CD14-positive monocyte (primary cell): ENCODE data around the gene STEEP1. TPM values are rescaled to one million over a fixed set of nuclear protein-coding genes. Genes with fewer than 3 reads are reported as not detected.
"Not testable (repeated sequence)": the region's sequence is repeated elsewhere in the genome, so short reads cannot be mapped to it uniquely, and the experiment has no call there.

ENCODE experiments used
- DNase-seq, 3 donors: peaks; one replicate each; pipeline ENCODE4 v3.0.0-alpha.2; 2011 to 2022
- H2AFZ ChIP-seq: 2 replicates; pipeline ENCODE4 v1.6.0; 2012; ENCODE audit warnings: mild to moderate bottlenecking, low read depth, low read length, inconsistent platforms; ENCODE audit not compliant: insufficient read depth, poor library complexity, severe bottlenecking
- H3K27ac ChIP-seq, 2 donors: 1 replicate in 1 of 2; 2 replicates in 1 of 2; pipeline ENCODE4 v1.5.1; 2012 to 2013; ENCODE audit warnings: low read length in 2 of 2, control low read depth in 1 of 2, inconsistent platforms in 1 of 2, low read depth in 1 of 2, mild to moderate bottlenecking in 1 of 2
- H3K27me3 ChIP-seq, 2 donors: one replicate each; pipeline versions ENCODE4 v1.6.0 to v1.6.1; 2011 to 2013; ENCODE audit warnings: low read length in 2 of 2; ENCODE audit not compliant: control insufficient read depth in 2 of 2, insufficient read depth in 2 of 2
- H3K36me3 ChIP-seq, 2 donors: replicated peaks in 1 of 2; 1 replicate in 1 of 2; 2 replicates in 1 of 2; pipeline versions ENCODE4 v1.5.1 to v1.6.1; 2012 to 2013; ENCODE audit warnings: low read length in 2 of 2, control low read depth in 1 of 2, inconsistent platforms in 1 of 2, mild to moderate bottlenecking in 1 of 2; ENCODE audit not compliant: insufficient read depth in 2 of 2, control insufficient read depth in 1 of 2
- H3K4me1 ChIP-seq, 2 donors: 1 replicate in 1 of 2; 2 replicates in 1 of 2; pipeline versions ENCODE4 v1.5.1 to v1.6.1; 2012 to 2013; ENCODE audit warnings: low read length in 2 of 2, control low read depth in 1 of 2, inconsistent platforms in 1 of 2, mild to moderate bottlenecking in 1 of 2, moderate library complexity in 1 of 2; ENCODE audit not compliant: insufficient read depth in 2 of 2, control insufficient read depth in 1 of 2
- H3K4me2 ChIP-seq: replicated peaks from 2 replicates; pipeline ENCODE3; 2012; ENCODE audit warnings: low read length, moderate library complexity, mild to moderate bottlenecking; ENCODE audit not compliant: poor library complexity, severe bottlenecking; ENCODE audit errors: extremely low read depth
- H3K4me3 ChIP-seq, 3 experiments: fragments of 200-600 bp in 1 of 3; sonication (generic) in 1 of 3; replicated peaks in 1 of 3; 1 replicate in 2 of 3; 2 replicates in 1 of 3; pipeline ENCODE4 v1.5.1; 2011 to 2013; ENCODE audit warnings: low read length in 3 of 3, mild to moderate bottlenecking in 3 of 3, control low read depth in 2 of 3, low read depth in 2 of 3, inconsistent platforms in 1 of 3, moderate library complexity in 1 of 3
- H3K79me2 ChIP-seq: 2 replicates; pipeline ENCODE4 v1.6.0; 2012; ENCODE audit warnings: mild to moderate bottlenecking, control low read depth, inconsistent platforms, low read length, moderate library complexity; ENCODE audit not compliant: insufficient read depth
- H3K9ac ChIP-seq: 2 replicates; pipeline ENCODE4 v1.6.0; 2017; ENCODE audit warnings: low read length, mild to moderate bottlenecking; ENCODE audit not compliant: insufficient read depth, poor library complexity, severe bottlenecking
- H3K9me3 ChIP-seq, 2 donors: replicated peaks in 1 of 2; 1 replicate in 1 of 2; 2 replicates in 1 of 2; pipeline versions ENCODE4 v1.5.1 to v1.6.1; 2012 to 2013; ENCODE audit warnings: low read length in 2 of 2, control low read depth in 1 of 2; ENCODE audit not compliant: control insufficient read depth in 1 of 2, insufficient read depth in 1 of 2
- H4K20me1 ChIP-seq: 2 replicates; pipeline ENCODE4 v1.6.0; 2012; ENCODE audit warnings: mild to moderate bottlenecking, low read length, control low read depth, moderate library complexity; ENCODE audit not compliant: insufficient read depth
- H3K27ac Mint-ChIP-seq, 7 donors: one replicate each; pipeline ENCODE4 v1.8.0; 2020; ENCODE audit warnings: mild to moderate bottlenecking in 7 of 7, mixed read lengths in 7 of 7, moderate library complexity in 6 of 7, inconsistent platforms in 2 of 7
- H3K27me3 Mint-ChIP-seq, 3 donors: one replicate each; pipeline ENCODE4 v1.8.0; 2021 to 2022; ENCODE audit warnings: low read depth in 3 of 3, mild to moderate bottlenecking in 3 of 3, mixed read lengths in 3 of 3, moderate library complexity in 3 of 3, inconsistent platforms in 1 of 3
- H3K36me3 Mint-ChIP-seq, 2 donors: one replicate each; pipeline ENCODE4 v1.8.0; 2020; ENCODE audit warnings: mixed read lengths in 2 of 2, inconsistent platforms in 1 of 2, mild to moderate bottlenecking in 1 of 2
- H3K4me1 Mint-ChIP-seq: one replicate; pipeline ENCODE4 v1.8.0; 2020; ENCODE audit warnings: mild to moderate bottlenecking, mixed read lengths
- H3K4me3 Mint-ChIP-seq, 2 donors: one replicate each; pipeline ENCODE4 v1.8.0; 2020; ENCODE audit warnings: mild to moderate bottlenecking in 2 of 2, mixed read lengths in 2 of 2, moderate library complexity in 1 of 2
- H3K9me3 Mint-ChIP-seq, 7 donors: one replicate each; pipeline ENCODE4 v1.8.0; 2020 to 2022; ENCODE audit warnings: mixed read lengths in 7 of 7, mild to moderate bottlenecking in 6 of 7, moderate library complexity in 6 of 7, inconsistent platforms in 2 of 7
- WGBS: methylation state at CpG from one replicate; pipeline ENCODE4 v1.1.5; 2013; ENCODE audit warnings: missing lambda C conversion rate; ENCODE audit not compliant: insufficient coverage; 5-methylcytosine and 5-hydroxymethylcytosine counted together
- intact Hi-C, 2 donors: fragments of 100-400 bp; cut with micrococcal nuclease; formaldehyde crosslinking; loops; one replicate each; pipeline versions ENCODE4 v1.15.0 to v1.15.1; 2023
- polyA plus RNA-seq, 3 donors: library from polyadenylated mRNA; depleted of rRNA in 1 of 3; unstranded in 2 of 3; stranded (reverse) in 1 of 3; fragments of 300-500 nt in 2 of 3; fragments of >200 nt in 1 of 3; fragmentation: Illumina TruSeq in 2 of 3; gene quantifications; 1 replicate in 2 of 3; 2 replicates in 1 of 3; pipeline ENCODE4 v1.2.3, GENCODE V29; 2012 to 2021
- TF ChIP-seq, protein P1 (sequence below): fragments of 200-600 bp; IDR thresholded peaks from one replicate; pipeline ENCODE4 v1.8.0; 2022; ENCODE audit warnings: antibody characterized with exemption, mild to moderate bottlenecking

STEEP1 gene
- polyA plus RNA-seq, 3 donors, result 10.6 to 13.2 (median 12.6) TPM

DNA sequence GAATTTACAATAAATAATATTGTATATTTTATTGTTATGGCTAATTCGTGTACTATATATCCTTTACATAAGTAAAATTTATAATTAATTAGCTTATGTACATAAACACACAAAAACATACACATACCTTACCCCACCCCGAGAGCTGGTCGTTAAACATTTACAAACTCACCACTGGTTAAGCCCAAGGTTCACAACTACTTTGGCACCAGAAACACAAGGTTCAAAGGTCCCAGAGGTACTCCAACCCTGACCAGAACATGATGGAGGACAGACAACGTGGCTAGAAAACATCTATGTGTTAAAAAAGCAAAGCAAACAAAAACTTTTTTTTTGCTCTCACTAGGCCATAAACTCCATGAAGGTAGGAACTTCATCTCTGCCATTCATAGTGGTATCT is 59.3 kb downstream of the STEEP1 start:
- TF ChIP-seq, protein P1, sequence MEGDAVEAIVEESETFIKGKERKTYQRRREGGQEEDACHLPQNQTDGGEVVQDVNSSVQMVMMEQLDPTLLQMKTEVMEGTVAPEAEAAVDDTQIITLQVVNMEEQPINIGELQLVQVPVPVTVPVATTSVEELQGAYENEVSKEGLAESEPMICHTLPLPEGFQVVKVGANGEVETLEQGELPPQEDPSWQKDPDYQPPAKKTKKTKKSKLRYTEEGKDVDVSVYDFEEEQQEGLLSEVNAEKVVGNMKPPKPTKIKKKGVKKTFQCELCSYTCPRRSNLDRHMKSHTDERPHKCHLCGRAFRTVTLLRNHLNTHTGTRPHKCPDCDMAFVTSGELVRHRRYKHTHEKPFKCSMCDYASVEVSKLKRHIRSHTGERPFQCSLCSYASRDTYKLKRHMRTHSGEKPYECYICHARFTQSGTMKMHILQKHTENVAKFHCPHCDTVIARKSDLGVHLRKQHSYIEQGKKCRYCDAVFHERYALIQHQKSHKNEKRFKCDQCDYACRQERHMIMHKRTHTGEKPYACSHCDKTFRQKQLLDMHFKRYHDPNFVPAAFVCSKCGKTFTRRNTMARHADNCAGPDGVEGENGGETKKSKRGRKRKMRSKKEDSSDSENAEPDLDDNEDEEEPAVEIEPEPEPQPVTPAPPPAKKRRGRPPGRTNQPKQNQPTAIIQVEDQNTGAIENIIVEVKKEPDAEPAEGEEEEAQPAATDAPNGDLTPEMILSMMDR, result no peak

DNA sequence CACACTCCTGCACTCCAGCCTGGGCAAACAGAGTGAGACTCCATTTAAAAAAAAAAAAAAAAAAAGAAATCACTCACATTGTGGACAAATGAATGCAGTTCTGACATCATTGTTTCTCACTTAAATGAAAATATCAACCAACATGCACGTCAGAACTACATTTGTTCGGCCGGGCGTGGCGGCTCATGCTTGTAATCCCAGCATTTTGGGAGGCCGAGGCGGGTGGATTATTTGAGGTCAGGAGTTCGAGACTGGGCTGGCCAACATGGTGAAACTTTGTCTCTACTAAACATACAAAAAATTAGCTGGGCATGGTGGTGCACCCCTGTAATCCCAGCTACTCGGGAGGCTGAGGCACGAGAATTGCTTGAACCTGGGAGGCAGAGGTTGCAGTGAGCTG is 60.1 kb downstream of the STEEP1 start:
- H3K27me3 ChIP-seq, H3K27ac ChIP-seq, DNase-seq, H3K4me3 Mint-ChIP-seq, H4K20me1 ChIP-seq, H3K36me3 Mint-ChIP-seq, H3K9me3 ChIP-seq, H3K9me3 Mint-ChIP-seq, intact Hi-C loops, H3K9ac ChIP-seq, H3K4me2 ChIP-seq, H3K4me3 ChIP-seq, H3K36me3 ChIP-seq, H2AFZ ChIP-seq, H3K27ac Mint-ChIP-seq, H3K79me2 ChIP-seq: not testable (repeated sequence)
- peaks cover 17% of the 10 kb centered on the region for H3K4me1 Mint-ChIP-seq
- H3K27me3 Mint-ChIP-seq, result peaks cover 0 to 10% (median 3%) of the 10 kb centered on the region in 3 donors
- whole genome bisulfite sequencing, result 100% methylated on average over 1 of the region's 10 CpGs
- H3K4me1 ChIP-seq, result peaks cover 11 to 14% of the 10 kb centered on the region in 2 donors

More for the DNA sequence above, 59.3 kb downstream of the STEEP1 start:
- Mint-ChIP-seq H3K4me1 (peaks cover 11% of the 10 kb centered on the region), H3K9me3 (no peaks in the 10 kb centered on the region), H3K27me3 (peaks cover 0 to 10% (median 3%) of the 10 kb centered on the region in 3 donors), H3K36me3 (no peaks in the 10 kb centered on the region), H3K4me3 (no peak overlapping the region), H3K27ac (no peak overlapping the region)
- no peak overlapping the region for H2AFZ ChIP-seq
- peaks cover 7 to 10% of the 10 kb centered on the region in 2 donors for H3K4me1 ChIP-seq
- H3K9ac ChIP-seq, result no peak overlapping the region
- no peaks in the 10 kb centered on the region for H4K20me1 ChIP-seq
- H3K4me2 ChIP-seq, result no peak overlapping the region
- WGBS, result no CpG with 5 or more reads among the region's 4 CpGs
- H3K4me3 ChIP-seq, result no peak overlapping the region
- H3K36me3 ChIP-seq, result no peaks in the 10 kb centered on the region
- intact Hi-C loops, result no loop called here
- H3K27me3 ChIP-seq, result no peaks in the 10 kb centered on the region
- H3K27ac ChIP-seq, result no peak overlapping the region
- H3K79me2 ChIP-seq, result no peaks in the 10 kb centered on the region
- no peak for DNase-seq
- no peaks in the 10 kb centered on the region for H3K9me3 ChIP-seq
